DLD1 (cell line): ENCODE measurements around the gene MYO18B.

Source experiments
- in situ Hi-C: cut with HindIII; loops from 2 replicates; pipeline ENCODE4 v1.10.0; 2017; ENCODE audit warnings: low sequenced_read_pairs

MYO18B gene

DNA sequence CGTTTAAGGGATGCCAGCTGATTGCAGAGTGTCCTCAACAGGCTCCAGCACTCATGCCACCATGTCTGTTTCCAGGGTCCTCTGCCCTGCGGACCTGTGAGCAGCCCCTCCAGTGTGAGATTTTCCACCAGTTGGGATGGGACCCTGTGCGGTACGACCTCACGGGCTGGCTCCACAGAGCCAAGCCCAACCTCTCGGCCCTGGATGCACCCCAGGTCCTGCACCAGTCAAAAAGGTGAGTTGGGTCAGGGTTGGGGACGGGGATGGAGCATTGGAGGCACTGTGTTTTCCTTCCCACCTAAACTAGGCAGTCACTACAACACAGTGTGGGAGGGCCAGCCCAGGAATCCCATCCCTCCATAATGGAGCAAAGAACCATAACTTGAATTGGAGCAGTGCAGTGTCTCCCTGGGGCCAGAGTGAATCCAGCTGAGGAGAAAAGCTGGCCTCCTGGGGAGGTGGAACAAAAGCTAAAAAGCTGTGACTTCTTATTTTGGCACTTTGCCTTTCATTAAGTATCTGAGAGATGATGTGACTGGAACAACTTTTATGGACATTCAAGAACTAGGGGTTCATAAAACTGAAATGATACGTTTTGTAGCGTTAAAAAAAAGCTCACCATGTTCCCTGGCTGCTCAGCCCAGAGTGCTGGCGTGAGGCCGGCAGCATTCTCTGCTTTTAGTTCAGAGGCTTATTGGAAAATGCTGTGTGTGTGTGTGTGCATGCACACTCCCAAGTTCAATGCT is 101.8 kb downstream of the MYO18B start:
- in situ Hi-C loops = no loop called here

DNA sequence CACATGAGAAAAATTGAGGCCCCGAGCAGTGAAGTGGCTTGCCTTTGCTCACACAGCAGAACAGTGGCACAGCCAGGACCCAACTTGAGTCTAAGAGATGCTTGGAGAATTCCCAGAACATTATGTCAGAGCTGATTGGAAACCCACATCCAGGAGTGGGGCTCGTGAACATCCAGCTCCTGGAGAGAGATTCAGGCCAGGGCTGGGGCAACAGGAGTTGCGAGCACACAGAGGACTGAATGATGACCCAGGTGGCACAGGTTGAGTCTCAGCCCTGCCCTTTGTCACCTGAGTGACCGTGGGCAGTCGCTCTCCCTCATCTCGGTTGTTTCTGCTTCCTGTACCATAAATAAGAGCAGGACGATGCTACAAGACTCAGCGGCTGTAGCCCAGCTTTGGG is 102.6 kb downstream of the MYO18B start:
- in situ Hi-C loops = no loop called here

DNA sequence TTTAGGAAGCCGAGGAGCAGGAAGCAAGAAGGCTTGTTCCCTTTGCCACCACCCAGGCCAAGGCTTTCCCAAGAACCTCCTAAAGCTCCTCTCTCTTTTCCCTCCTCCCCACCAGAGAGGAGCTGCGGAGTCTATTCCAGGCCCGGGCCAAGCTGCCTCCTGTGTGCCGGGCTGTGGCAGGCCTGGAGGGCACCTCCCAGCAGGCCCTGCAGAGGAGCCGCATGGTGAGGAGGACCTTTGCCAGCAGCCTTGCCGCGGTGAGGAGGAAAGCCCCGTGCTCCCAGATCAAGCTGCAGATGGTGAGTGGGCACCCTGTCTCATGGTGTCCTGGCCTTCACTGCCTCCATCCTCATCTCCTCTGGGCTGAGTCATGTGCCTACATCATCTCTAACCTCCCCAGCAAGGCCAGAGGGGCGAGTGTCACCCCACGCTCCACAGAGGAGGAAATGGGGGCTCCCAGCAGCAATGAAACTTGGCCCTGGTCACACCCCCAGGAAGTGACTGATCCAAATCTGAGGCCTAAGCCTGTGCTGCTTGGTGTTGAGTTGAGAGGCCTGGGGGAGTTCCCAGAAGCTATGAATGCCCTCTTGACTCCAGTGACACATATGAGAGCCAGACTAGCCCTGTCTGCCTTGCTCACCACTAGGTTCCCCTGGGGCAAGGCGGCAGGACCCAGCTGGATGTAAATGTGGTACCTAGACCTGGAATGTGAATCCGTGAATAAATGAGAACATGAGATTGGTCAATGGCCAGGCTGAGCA is 104.2 kb downstream of the MYO18B start:
- in situ Hi-C loops = no loop called here

DNA sequence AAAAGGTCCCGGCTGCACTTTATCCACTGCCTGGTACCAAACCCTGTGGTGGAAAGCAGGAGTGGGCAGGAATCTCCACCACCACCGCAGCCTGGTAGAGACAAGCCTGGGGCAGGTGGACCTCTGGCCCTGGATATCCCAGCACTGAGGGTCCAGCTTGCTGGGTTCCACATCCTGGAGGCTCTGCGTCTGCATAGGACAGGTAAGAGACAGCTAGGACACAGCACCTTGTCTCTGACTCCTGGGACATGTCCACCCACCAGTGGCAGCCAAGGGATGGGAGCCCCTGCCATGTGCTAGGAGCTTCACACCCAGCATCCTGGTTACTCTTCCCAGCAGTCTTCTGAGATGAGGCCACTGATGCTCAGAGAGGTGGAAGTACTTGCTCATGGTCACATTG is 105.5 kb downstream of the MYO18B start:
- in situ Hi-C loops = no loop called here

DNA sequence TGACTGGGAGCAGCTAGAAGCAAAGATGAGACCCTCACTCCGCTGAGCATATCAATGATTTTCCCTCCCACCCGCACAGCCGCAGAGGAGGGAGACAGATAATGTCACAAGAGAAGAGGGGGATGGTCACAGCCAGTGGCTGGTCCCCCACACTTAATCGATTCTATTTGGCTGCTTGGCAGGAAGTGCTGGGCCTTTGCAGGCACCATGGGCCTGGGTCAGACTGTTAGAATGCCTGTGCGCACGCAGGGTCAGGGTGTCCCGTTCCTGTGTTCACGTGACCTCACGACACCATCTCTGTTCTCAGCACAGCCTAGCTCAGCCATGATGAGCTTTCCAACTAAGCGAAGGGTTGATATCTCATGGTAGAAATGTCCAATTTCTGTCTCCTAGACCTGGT is 107.0 kb downstream of the MYO18B start:
- in situ Hi-C loops = no loop called here

DNA sequence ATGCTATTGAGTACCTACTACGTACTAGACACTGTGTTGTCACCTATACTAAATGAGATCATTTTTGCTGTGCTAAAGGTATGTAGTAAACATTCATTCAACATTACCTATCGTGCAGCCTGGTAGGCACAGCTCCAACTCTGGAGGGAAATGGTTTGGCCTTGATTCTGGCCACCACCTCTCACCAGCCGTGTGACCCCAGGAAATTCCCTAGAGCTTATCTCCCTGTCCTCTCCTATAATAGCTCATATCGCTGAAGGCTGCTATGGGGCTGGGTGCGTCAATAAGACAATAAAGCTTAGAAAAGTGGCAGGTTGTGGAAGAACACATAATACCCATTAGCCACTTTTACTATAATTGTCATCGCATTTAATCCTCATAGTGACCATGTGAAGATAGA is 107.5 kb downstream of the MYO18B start:
- in situ Hi-C loops = no loop called here

DNA sequence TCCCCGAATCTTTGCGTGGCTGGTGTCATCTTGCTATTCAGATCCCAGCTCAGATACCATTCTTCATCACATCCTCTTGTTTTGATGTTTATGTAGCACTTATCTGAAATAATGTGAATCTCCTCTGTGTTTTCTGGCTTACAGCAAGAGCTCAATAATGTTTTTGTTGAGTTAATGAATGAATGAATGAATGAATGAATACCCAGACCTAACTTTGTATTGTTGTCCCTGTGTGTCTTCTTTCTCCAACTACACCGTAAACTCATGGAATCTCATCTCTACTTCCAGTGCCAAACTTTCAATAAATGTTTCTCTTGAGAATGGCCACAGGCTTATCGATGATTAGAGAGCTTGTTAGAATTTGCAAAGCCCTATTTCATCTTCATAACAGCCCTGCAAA is 110.2 kb downstream of the MYO18B start:
- in situ Hi-C loops = no loop called here

DNA sequence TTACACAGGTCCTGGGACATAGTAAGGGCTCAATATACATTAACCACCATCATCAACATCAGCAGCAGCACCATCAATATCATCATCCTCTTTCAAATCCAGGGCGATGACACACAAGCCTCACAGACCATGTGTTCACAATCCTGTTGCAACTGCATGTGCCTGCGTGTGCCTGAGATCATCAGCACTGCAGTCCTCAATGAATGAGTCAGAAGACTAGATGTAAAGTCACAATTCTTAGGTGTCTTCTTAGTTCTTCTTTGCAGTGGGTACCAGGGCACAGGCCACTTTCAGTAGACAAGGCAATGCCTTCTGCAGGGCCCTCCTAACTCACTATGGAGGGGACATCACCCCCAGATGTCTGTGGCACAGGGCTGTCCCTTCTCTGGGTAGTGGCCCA is 111.1 kb downstream of the MYO18B start:
- in situ Hi-C loops = no loop called here

DNA sequence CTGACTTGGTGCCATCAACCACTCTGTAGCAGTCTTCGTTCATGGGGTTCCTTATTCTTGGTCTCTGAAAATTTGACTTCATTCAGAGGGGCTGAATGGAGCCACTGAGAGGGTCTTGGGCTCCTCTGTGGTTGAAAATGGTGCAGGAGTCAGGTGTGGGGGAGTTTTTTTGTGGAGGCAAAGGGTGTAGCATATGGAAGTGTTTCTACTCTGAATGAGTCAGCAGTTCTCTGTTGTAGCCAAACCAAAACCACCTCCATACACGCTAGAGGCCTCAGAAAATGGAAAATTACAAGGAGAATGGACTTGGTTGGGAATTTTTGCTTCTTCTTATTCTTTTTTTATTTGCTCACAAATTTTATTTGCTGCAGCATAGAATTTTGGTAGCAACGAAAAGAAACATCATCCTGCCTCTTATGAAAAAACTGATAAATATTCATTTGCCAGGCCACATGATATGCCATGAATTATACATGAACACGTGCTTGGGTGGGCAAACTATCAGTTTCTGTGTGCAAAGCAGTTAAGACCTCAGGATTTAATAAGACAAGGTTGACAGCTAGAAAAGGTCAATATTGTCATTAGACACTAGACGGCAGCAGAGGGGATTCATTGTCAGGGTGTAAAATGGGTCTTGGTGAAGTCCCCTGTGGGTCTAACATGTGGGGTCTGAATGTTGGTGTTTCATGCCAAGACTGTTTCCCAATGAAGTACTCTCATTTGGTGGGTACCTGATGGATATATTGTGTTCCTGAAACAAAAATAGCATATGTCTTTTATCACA is 111.7 kb downstream of the MYO18B start:
- in situ Hi-C loops = no loop called here

DNA sequence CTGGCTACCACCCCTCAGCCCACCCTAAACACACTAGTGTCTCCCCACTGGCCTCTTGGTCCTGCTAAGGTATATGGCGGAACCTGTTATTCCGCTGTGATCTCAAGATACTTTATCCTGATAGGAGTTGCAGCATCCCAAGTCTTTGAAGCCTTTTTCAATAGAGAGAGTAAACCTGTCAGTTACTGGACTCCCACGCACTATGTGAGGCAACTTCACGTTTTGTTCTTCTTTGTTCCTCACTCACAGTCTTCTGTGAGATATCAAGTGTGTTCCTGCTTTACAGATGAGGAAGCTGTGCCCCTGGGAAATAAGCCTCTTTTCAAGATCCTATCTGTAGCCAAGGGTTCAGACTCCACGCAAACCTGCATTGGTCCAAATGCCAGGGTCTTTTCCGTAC is 127.8 kb downstream of the MYO18B start:
- in situ Hi-C loops = no loop called here

DNA sequence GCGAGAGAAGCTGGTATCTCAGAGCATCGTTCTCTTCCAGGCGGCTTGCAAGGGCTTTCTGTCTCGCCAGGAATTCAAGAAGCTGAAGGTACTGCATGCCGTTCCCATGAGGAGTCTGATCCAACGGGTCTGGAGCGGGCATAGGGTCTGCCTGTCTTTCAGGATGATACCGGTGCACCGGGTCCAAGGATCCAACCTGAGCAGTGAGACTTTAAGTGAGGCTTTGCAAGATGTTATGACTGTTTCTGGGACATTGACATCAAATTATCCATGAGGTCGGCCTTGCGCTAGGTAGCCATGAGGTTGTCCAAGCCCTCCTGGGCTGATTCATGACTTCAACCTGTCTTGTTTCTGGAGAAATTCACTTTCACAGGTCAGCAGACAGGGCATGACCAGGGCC is 132.3 kb downstream of the MYO18B start:
- in situ Hi-C loops = no loop called here

DNA sequence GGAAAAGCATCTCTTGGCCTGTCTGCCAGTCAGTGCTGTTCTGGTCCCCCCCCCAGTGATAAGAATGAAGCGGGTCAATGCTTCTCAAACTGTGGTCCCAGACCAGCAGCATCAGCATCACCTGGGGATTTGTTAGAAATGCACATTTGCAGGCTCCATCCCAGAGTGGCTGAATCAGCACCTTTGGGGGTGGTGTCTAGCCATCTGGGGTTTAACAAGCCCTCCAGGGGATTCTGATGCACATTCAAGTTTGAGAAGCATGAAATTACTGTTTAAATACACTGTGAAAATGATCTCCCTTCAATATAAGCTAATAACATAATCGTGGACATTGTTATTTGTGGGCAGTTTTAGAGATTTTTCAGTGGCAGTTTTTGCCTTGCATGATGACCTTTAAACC is 133.5 kb downstream of the MYO18B start:
- in situ Hi-C loops = no loop called here

DNA sequence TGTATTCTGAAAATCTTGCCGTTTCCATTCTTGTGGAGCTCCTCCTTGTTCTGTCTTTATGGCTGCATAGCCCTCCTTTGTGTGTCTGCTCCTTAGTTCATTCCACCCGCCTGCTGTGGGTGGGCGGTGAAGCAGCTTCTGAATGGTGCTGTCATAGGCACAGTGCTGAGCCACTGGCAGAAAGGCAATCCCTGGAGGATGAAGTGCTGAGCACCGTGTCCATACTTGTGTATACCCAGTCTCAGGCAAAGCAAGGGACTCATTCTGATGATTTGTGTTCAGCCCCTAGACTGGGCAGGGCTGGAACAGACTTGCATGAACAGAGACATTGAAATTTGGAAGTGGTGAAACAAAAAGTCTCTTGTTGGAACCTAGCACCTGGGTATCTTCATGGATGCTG is 134.9 kb downstream of the MYO18B start:
- in situ Hi-C loops = no loop called here

DNA sequence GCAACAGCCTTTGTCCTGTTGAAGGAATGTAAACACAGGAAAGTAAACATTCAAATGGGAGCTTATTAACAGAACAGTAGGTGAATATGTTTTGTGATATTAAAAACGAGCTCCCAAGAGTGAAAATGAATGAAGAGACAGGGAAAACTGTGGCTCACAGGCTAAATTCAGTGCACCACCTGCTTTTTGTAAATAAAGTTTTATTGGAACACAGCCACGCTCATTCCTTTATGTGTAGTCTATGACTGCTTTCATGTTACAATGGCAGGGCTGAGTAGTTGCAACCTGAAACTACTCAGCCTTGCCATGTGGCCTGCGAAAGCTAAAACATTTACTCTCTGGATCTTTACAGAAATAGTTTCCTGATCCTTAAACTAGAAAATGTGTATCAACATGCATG is 136.9 kb downstream of the MYO18B start:
- in situ Hi-C loops = no loop called here

DNA sequence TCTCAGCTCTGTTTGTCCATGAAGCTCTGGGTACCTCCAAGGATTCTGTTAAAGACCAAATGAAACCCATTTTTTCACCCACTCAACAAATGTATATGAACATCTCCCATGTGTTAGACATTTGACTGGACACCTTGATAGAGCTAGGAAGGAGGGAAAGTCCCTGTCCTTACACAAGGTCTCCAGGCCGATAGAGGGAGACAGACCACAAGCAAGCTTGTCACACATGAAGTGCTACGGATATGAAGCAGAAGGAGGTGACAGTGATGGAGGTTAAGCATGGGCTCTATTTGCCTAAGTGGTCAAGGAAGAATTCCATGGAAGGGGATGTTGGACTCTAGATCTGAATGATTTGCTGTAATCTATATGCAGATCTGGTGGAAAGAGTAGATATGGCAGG is 138.5 kb downstream of the MYO18B start:
- in situ Hi-C loops = no loop called here

DNA sequence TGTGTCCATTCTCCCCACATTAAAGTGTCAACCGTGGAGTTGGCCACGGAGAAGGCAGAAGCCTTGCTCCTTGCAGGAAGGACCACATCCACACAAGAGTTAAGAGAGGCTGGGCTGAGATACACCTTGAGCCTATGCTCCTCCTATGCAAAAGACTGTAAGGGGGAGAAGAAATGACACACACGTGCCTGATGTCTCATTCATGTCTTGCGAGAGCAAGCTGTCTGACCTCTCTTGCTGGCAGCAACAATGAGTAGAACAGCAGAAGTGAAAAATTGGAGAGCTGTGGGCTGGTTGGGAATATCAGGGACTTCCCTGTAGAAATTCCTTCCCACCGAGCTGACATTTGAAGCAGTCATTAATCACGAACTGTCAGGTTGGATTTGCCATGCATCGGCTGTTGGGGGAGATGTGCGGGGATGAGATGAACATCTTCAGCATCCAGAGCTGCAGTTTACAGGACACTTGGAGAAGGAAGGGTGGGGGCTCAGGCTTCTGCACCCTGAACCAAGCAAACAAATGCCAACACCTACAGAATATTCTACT is 139.3 kb downstream of the MYO18B start:
- in situ Hi-C loops = no loop called here

DNA sequence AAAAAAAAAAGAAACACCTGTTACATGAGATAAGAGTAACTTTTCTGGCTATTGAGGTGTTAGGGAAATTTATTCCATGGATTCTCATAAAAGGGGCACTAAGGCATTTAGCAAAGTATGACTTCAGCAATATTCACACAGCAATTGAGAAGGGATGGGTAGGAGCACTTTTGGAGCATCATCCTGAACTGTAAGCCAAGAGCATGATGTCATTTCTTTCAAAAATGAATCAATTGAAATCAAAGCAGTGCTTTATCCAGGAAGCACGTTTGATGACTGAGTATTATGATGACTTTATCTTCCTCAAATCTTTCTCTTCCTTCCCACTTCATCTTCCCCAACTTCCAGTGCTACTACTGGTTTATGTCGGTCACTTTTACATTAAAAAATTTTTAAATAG is 140.4 kb downstream of the MYO18B start:
- in situ Hi-C loops = no loop called here

DNA sequence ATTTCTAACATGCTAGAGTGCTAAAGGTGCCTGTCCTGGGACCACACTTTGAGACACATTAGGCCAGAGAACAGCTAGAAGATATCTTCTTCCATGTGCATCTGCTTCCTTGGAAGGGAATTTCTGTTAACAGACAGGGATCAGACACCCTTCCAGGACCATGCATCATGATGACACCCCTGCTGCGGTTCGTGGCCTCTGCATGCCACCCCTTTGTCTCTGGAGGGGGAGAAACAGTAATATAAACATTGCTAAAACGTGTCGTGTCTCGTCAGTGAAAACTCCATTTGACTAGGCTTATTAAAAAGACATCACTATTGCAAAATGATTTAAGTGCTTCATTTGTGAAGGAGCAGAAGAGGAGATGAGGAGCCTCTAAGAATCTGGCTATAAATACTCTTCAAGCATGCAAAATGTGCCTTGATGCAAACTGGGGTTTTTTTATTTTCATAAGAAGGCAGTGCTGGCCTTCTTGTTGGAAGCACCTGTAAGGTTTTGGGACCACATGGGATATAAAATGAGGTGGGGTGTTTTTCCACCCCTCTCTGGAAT is 141.6 kb downstream of the MYO18B start:
- in situ Hi-C loops = no loop called here

DNA sequence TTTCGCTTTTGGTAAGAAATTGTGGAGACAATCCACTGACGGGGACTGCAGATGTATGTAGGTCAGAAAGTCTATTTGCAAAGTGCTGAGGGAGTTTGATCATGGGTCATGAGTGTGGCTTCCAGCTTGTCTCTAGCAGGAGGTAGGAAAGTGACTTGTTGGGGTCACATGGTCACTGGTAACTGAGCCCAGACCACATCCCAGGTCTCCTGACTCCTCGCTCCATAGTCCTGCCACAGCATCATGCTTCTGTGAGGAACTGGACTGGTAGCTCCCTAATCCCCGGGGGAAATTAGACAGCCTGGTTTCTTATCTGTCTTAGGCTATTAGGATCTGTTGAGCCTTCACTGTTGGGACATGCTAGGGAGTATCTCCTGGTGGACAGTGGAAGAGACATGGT is 142.1 kb downstream of the MYO18B start:
- in situ Hi-C loops = no loop called here

DNA sequence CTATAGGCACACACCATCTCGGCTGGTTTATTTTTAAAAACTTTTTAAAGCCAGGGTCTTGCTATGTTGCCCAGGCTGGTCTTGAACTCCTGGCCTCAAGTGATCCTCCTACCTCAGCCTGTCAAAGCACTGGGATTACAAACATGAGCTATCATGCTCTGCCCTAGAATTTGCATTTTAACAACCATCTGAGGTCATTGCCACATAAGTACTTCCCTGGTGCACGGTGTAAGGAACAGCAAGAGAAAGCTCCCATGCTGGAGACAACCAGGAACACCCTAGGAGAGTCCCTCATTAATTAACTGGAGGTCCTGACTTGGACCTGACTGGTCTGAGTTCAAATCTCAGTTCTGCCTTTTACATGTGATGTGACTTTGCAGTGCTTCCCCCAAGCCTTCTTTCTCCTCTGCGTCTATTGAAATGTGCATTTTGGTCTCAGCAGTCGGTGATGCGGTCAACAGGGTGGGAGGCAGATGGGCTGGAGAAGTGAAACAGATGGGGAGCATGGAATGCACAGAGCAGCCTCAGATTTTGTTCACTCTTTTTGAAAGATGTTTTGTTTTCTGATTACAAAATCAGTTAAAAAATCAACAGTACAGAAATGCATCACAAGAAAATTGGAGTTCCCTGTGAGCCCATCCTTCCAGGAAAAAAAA is 146.5 kb downstream of the MYO18B start:
- in situ Hi-C loops = no loop called here

DNA sequence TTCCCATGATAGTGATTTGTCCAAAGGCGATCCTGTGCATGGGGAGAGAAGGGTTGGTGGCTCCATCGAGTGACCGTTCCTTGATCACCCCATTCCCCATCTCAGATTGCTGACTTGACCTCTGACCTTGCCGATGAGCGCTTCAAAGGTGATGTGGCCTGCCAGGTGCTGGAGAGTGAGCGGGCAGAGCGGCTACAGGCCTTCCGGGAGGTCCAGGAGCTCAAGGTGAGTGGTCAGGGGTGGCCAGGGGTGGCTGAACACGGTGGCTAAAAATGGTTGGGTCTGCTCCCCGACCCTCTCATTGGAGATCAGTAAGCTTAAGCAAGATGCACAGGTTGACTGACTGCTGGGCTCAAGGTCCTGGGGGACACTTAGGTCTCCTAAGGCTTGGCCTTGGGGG is 148.7 kb downstream of the MYO18B start:
- in situ Hi-C loops = no loop called here
